IMR-90 (cell line): ENCODE results near the gene TNPO1. TPM values are rescaled to one million over a fixed set of nuclear protein-coding genes. Genes with fewer than 3 reads are reported as not detected.
A peak's percentile ranks its signal among the peaks of the same experiment; 100 is the strongest.

ENCODE experiments used
- CEBPB ChIP-seq: IDR thresholded peaks from 2 replicates; pipeline ENCODE4 v1.6.1; 2012; ENCODE audit warnings: low read depth, low read length, improper control_type of control experiment
- FOS ChIP-seq: fragments of 150-350 bp; IDR thresholded peaks from 2 replicates; pipeline ENCODE4 v1.6.1; 2016; ENCODE audit warnings: low read depth, low read length
- MAZ ChIP-seq: IDR thresholded peaks from 2 replicates; pipeline ENCODE4 v1.6.1; 2012; ENCODE audit warnings: low read depth, mild to moderate bottlenecking, low read length, improper control_type of control experiment, moderate library complexity, borderline replicate concordance
- RAD21 ChIP-seq: IDR thresholded peaks from 2 replicates; pipeline ENCODE4 v1.6.1; 2012; ENCODE audit warnings: low read length, improper control_type of control experiment
- RCOR1 ChIP-seq: IDR thresholded peaks from 2 replicates; pipeline ENCODE4 v1.6.1; 2012; ENCODE audit warnings: mild to moderate bottlenecking, low read length, improper control_type of control experiment; ENCODE audit not compliant: insufficient replicate concordance
- SMC3 ChIP-seq: fragments of 150-350 bp; IDR thresholded peaks from 2 replicates; pipeline ENCODE4 v1.6.1; 2016; ENCODE audit warnings: low read depth, mild to moderate bottlenecking, antibody characterized with exemption, low read length, moderate library complexity
- polyA plus RNA-seq, 3 experiments: library from polyadenylated mRNA; depleted of rRNA; stranded (reverse); fragments of >200 nt; gene quantifications; 2 replicates each; pipeline ENCODE4 v1.2.3, GENCODE V29; 2012; ENCODE audit warnings: low replicate concordance in 1 of 3
- total RNA-seq: library from RNA; depleted of rRNA; stranded (reverse); fragments of >200 nt; gene quantifications from 2 replicates; pipeline ENCODE4 v1.2.3, GENCODE V29; 2012

Gene TNPO1
- total and polyA plus RNA-seq, 2 of the 4 experiments (the other 2 are of a cell fraction), result 45.5 to 400 TPM

- TF ChIP-seq CEBPB (no peak), SMC3 (no peak), RCOR1 (no peak), RAD21 (peak; percentile 1; the same call in 1 of the 2 replicates), MAZ (no peak), FOS (no peak)
Measured at GRCh38 chr5:72816284-72817075, at the start of gene TNPO1 (continued).
